ENCODE measurements around the gene BTNL2. TPM values are rescaled to one million over a fixed set of nuclear protein-coding genes. Genes with fewer than 3 reads are reported as not detected.
A peak's percentile ranks its signal among the peaks of the same experiment; 100 is the strongest.
"Not testable (repeated sequence)": the region's sequence is repeated elsewhere in the genome, so short reads cannot be mapped to it uniquely, and the experiment has no call there.

BTNL2 gene
- total and polyA plus RNA-seq, 8 donors, result 0.86 to 3.0 (median 1.3) TPM; not detected in 2

DNA sequence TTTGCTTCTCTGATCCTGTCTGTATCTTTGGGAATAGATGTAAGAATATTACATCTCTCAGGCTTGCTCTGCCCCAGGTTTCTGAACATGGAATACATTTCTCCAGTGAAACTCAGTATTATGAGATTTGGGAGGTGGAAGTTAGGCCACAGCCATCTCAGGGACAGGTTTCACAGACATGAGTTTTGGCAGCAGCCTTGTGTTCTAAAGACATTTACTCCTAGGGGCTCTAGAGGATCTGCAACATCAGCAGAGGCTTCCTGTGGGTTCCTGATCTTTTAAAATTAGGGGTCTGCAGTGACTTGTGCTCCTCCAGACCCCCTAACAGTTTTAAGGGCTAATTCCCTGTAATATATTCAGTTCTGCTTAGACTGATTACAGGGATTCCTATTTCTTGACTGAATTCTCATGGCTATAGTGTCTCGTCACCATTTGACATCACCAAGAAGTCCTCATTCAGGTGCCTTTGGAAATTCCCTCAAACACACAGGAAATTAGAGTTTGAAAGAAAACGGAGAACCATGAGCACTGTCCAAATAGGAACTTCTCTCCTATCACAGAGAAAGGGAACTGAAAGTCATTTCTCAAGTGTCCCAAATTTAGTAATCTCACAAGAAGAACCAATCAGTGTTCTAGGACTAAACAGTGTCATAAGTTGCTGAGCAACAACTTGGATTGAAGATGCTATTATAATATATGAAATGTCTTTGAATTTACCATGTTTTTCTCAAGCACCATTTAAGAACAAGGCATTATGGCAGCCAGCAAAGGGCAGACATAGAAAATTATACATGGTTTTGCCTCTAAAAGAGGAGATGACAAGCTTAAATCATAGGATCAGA is 30.2 kb upstream of the BTNL2 start:
- intact Hi-C loops (cut with DNase I), result no loop called here
- H3K27me3 ChIP-seq, result no peaks in the 10 kb centered on the region
- peaks cover 2 to 30% of the 10 kb centered on the region in 2 donors for H3K4me1 ChIP-seq
- DNase-seq (no peak), ATAC-seq (peak; percentile 71)
- no peaks in the 10 kb centered on the region for H3K36me3 ChIP-seq
- H3K4me3 ChIP-seq, result no peak overlapping the region
- no peaks in the 10 kb centered on the region for H3K9me3 ChIP-seq
- TF ChIP-seq, protein P1, sequence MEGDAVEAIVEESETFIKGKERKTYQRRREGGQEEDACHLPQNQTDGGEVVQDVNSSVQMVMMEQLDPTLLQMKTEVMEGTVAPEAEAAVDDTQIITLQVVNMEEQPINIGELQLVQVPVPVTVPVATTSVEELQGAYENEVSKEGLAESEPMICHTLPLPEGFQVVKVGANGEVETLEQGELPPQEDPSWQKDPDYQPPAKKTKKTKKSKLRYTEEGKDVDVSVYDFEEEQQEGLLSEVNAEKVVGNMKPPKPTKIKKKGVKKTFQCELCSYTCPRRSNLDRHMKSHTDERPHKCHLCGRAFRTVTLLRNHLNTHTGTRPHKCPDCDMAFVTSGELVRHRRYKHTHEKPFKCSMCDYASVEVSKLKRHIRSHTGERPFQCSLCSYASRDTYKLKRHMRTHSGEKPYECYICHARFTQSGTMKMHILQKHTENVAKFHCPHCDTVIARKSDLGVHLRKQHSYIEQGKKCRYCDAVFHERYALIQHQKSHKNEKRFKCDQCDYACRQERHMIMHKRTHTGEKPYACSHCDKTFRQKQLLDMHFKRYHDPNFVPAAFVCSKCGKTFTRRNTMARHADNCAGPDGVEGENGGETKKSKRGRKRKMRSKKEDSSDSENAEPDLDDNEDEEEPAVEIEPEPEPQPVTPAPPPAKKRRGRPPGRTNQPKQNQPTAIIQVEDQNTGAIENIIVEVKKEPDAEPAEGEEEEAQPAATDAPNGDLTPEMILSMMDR (IDR thresholded peaks at IDR 0.05), result no peak
- peak overlapping the region; percentile 70 to 84 for H3K27ac ChIP-seq

GRCh38 chr6:32436186-32436585 is 29.2 kb upstream of the BTNL2 start:
- intact Hi-C loops (cut with DNase I), result no loop called here
- Histone ChIP-seq H3K36me3 (no peaks in the 10 kb centered on the region), H3K4me3 (no peak overlapping the region), H3K4me1 (peaks cover 0 to 26% of the 10 kb centered on the region in 2 donors), H3K9me3 (no peaks in the 10 kb centered on the region), H3K27ac (no peak overlapping the region), H3K27me3 (no peaks in the 10 kb centered on the region)
- DNase-seq, result no peak
- no peak for ATAC-seq
- TF ChIP-seq, protein P1 (IDR thresholded peaks at IDR 0.05), result no peak

DNA sequence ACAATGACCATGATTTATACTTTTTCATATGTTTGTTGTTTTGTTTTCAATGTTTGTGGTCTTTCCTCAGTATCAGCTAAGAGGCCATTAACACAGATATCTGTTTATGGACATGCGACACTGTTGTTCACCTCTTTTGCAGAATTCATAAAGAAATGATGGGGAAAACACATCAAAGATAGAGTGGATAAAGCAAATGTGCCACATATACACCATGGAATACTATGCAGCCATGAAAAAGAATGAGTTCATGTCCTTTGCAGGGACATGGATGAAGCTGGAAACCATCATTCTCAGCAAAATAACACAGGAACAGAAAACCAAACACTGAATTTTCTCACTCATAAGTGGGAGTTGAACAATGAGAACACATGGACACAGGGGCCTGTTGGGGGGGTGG is 27.0 kb upstream of the BTNL2 start:
- not testable (repeated sequence) for DNase-seq, H3K27ac ChIP-seq, H3K27me3 ChIP-seq, H3K36me3 ChIP-seq, ATAC-seq, H3K9me3 ChIP-seq, H3K4me3 ChIP-seq
- H3K4me1 ChIP-seq, result peaks cover 0 to 15% of the 10 kb centered on the region in 2 donors
- intact Hi-C loops (cut with DNase I), result loop anchor here in 1 of 2 donors (5.0 kb wide), 1 partner anchor 268 kb away; no protein-coding TSS in a partner anchor

DNA sequence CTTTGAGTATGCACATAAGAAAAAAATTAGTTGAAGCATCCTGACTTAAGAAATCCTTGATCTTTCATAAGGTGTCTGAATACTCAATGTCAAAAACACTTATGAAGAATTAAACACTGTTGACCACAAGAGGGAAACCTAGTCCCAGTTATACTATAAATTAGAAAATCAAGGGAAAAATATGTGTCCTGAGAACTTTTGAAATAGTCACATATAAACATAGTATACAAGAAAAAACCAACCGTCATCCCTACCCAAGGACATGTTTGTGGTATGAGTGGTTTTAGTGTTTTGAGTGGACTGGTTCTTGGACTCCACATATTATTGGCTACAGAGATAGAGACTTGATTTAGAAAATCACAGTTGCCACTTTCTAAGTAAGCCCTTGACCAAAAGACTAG is 25.1 kb upstream of the BTNL2 start:
- DNase-seq (peak in 1 of 4 donors; percentile 28), ATAC-seq (peak; percentile 74)
- Histone ChIP-seq H3K9me3 (no peaks in the 10 kb centered on the region), H3K27ac (no peak overlapping the region), H3K4me1 (peaks cover 0 to 5% of the 10 kb centered on the region in 2 donors), H3K4me3 (no peak overlapping the region), H3K27me3 (no peaks in the 10 kb centered on the region), H3K36me3 (no peaks in the 10 kb centered on the region)
- intact Hi-C loops (cut with DNase I), result loop anchor here in 1 of 2 donors (5.0 kb wide), 1 partner anchor 270 kb away; no protein-coding TSS in a partner anchor
- TF ChIP-seq, protein P1 (IDR thresholded peaks at IDR 0.05), result peak in 1 of 2 donors; percentile 23

DNA sequence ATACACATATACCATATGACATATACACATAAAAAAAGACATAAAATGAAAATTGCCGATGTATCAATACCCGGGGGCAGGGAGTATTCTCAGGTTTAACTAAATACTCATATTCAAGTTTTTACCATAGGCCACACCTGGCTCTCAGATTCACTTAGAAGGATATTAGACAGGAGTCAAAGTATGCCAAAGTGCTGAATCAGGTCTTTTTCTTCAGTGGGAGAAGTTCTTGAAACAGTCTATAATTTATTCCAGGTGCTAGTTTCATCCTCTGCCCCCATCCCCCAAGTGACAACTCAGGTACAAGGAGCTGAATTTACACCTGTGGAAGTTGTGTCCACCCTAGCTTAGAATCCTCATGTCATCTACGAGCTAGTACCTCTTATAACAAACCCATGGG is 24.2 kb upstream of the BTNL2 start:
- Histone ChIP-seq H3K36me3 (no peaks in the 10 kb centered on the region), H3K27me3 (no peaks in the 10 kb centered on the region), H3K4me3 (no peak overlapping the region), H3K4me1 (no peaks in the 10 kb centered on the region), H3K9me3 (no peaks in the 10 kb centered on the region), H3K27ac (no peak overlapping the region)
- intact Hi-C loops (cut with DNase I), result loop anchor here in 1 of 2 donors (5.0 kb wide), 1 partner anchor 271 kb away; no protein-coding TSS in a partner anchor
- DNase-seq, result no peak
- TF ChIP-seq, protein P1 (IDR thresholded peaks at IDR 0.05), result no peak
- no peak for ATAC-seq
